Ovary (tissue), 9 donors: Measurements from ENCODE around the gene MRPL12. TPM values are rescaled to one million over a fixed set of nuclear protein-coding genes. Genes with fewer than 3 reads are reported as not detected.

ENCODE experiments used
- DNase-seq, 5 donors: peaks; one replicate each; pipeline ENCODE4 v3.0.0-alpha.2; 2019 to 2020
- H3K27ac ChIP-seq, 2 donors: fragments of 200-600 bp; one replicate each; pipeline versions ENCODE4 v1.5.1 to v1.8.0; 2019 to 2022
- H3K27me3 ChIP-seq: fragments of 200-600 bp; one replicate; pipeline ENCODE4 v1.8.0; 2022
- H3K36me3 ChIP-seq: fragments of 200-600 bp; sonication (generic); one replicate; pipeline ENCODE4 v1.5.1; 2019
- H3K4me1 ChIP-seq: one replicate; pipeline ENCODE4 v1.8.1; 2013; ENCODE audit warnings: mild to moderate bottlenecking, moderate library complexity; ENCODE audit not compliant: insufficient read depth
- H3K4me3 ChIP-seq: fragments of 200-600 bp; sonication (generic); one replicate; pipeline ENCODE4 v1.5.1; 2017
- H3K9me3 ChIP-seq, 2 donors: fragments of 200-600 bp in 1 of 2; sonication (generic) in 1 of 2; one replicate each; pipeline versions ENCODE4 v1.5.1 to v1.8.1; 2013 to 2019; ENCODE audit warnings: mild to moderate bottlenecking in 1 of 2, moderate library complexity in 1 of 2
- CTCF ChIP-seq, 3 donors: fragments of 450-650 bp in 2 of 3; fragments of 200-600 bp in 1 of 3; IDR thresholded peaks; one replicate each; pipeline versions ENCODE4 v1.5.1 to v1.8.0; 2016 to 2022; ENCODE audit warnings: antibody characterized with exemption in 3 of 3, mild to moderate bottlenecking in 1 of 3
- EP300 ChIP-seq: sonication (generic); formaldehyde crosslinking; IDR thresholded peaks from one replicate; pipeline ENCODE4 v1.6.1; 2017; ENCODE audit warnings: antibody characterized with exemption
- POLR2A ChIP-seq: fragments of 450-650 bp; IDR thresholded peaks from one replicate; pipeline ENCODE4 v1.6.1; 2017; ENCODE audit warnings: antibody characterized with exemption, mild to moderate bottlenecking, moderate library complexity
- WGBS, 3 donors: extraction: QIAGEN DNeasy Blood & Tissue Kit in 1 of 3; methylation state at CpG; one replicate each; pipeline versions ENCODE4 v1.1.5 to v1.1.7; 2013 to 2017; 5-methylcytosine and 5-hydroxymethylcytosine counted together
- intact Hi-C, 4 donors: fragments of 100-400 bp; cut with DNase I; formaldehyde crosslinking; loops; one replicate each; pipeline versions ENCODE4 v1.11.0 to v1.15.1; 2022 to 2023
- polyA plus RNA-seq, 2 donors: library from polyadenylated mRNA; stranded (reverse); fragments of 200-250 nt in 1 of 2; fragments of 350-450 nt in 1 of 2; fragmentation: Illumina TruSeq in 1 of 2; extraction: RNeasy Lipid Tissue Mini Kit (QIAGEN cat#74804) in 1 of 2; gene quantifications; one replicate each; pipeline ENCODE4 v1.2.3, GENCODE V29; 2013 to 2014
- total RNA-seq, 7 donors: library from RNA; depleted of rRNA in 2 of 7; stranded (reverse); fragments of >200 nt in 2 of 7; fragmentation: NEBNext Ultra II Directional in 3 of 7; extraction: Animal tissue kit (Norgen Biotek cat#: 25700) in 3 of 7; gene quantifications; one replicate each; pipeline versions ENCODE4 v1.1.0 to v1.2.4, GENCODE V29; 2016 to 2023
- donor health status: DM: no; HTN: no; CAD: no; lungs with moderate emphysema.
- donor health status: DM: no; HTN: no; CAD: no.
- donor health status: Bipolar disorder and iron deficiency.
- donor health status: DM: yes; HTN: yes; CAD: no.
- donor health status: DM: no; HTN: no; CAD: no.
- donor health status: DM: yes; HTN: yes; CAD: no.

MRPL12 gene
- total and polyA plus RNA-seq, 9 donors = 12.9 to 47.2 (median 36.8) TPM

- TF ChIP-seq POLR2A (no peak), CTCF (IDR thresholded peaks at IDR 0.05) (no peak), EP300 (no peak)
- WGBS, 3 donors = 82 to 87% (median 84%) methylated on average over 17 of the region's 17 CpGs
- no peaks in the 10 kb centered on the region for H3K9me3 ChIP-seq
- H3K4me3 ChIP-seq = no peak overlapping the region
- H3K27ac ChIP-seq = no peak overlapping the region
- no peaks in the 10 kb centered on the region for H3K27me3 ChIP-seq
- DNase-seq = no peak
- no peaks in the 10 kb centered on the region for H3K4me1 ChIP-seq
- intact Hi-C loops = no loop called here
- H3K36me3 ChIP-seq = no peaks in the 10 kb centered on the region
Measured at GRCh38 chr17:81676906-81677305, 26.3 kb upstream of the MRPL12 start.

GRCh38 chr17:81680150-81680549 is 23.0 kb upstream of the MRPL12 start:
- WGBS, 3 donors = 69 to 74% (median 72%) methylated on average over 11 of the region's 11 CpGs
- TF ChIP-seq CTCF (IDR thresholded peaks at IDR 0.05) (no peak), POLR2A (no peak), EP300 (no peak)

GRCh38 chr17:81681672-81682071 is 21.5 kb upstream of the MRPL12 start:
- no peak for DNase-seq
- Histone ChIP-seq H3K9me3 (no peaks in the 10 kb centered on the region), H3K4me3 (no peak overlapping the region), H3K27ac (no peak overlapping the region), H3K36me3 (no peaks in the 10 kb centered on the region), H3K27me3 (no peaks in the 10 kb centered on the region), H3K4me1 (peaks cover 10% of the 10 kb centered on the region)
- intact Hi-C loops = no loop called here
- 52 to 68% (median 61%) methylated on average over 17 of the region's 17 CpGs for WGBS, 3 donors
- no peak for TF ChIP-seq CTCF (IDR thresholded peaks at IDR 0.05)
- no peak for TF ChIP-seq POLR2A
- no peak for TF ChIP-seq EP300

More at GRCh38 chr17:81680150-81680549, 23.0 kb upstream of the MRPL12 start:
- no peaks in the 10 kb centered on the region for H3K9me3 ChIP-seq
- H3K27me3 ChIP-seq = no peaks in the 10 kb centered on the region
- no peak for DNase-seq
- no peak overlapping the region for H3K27ac ChIP-seq
- no peaks in the 10 kb centered on the region for H3K36me3 ChIP-seq
- H3K4me3 ChIP-seq = no peak overlapping the region
- intact Hi-C loops = no loop called here
- peaks cover 10% of the 10 kb centered on the region for H3K4me1 ChIP-seq

- peaks cover 10% of the 10 kb centered on the region for H3K4me1 ChIP-seq
- H3K27me3 ChIP-seq = no peaks in the 10 kb centered on the region
- H3K4me3 ChIP-seq = peak overlapping the region; percentile 100
Measured at GRCh38 chr17:81682565-81683207, 20.5 kb upstream of the MRPL12 start.

More at GRCh38 chr17:81682565-81683207, 20.5 kb upstream of the MRPL12 start:
- Histone ChIP-seq H3K9me3 (no peaks in the 10 kb centered on the region), H3K36me3 (no peaks in the 10 kb centered on the region), H3K27ac (peak overlapping the region in 1 of 2 donors; percentile 8)
- no peak for DNase-seq
- TF ChIP-seq EP300 (no peak), CTCF (IDR thresholded peaks at IDR 0.05) (no peak), POLR2A (no peak)
- intact Hi-C loops = no loop called here
- 27 to 35% (median 29%) methylated on average over 19 of the region's 19 CpGs for WGBS, 3 donors
